Hematopoietic multipotent progenitor cell treated with erythropoietin and hydrocortisone succinate and interleukin-3 and kit ligand, for 17 days (in vitro differentiated cells): ENCODE results near the gene ZSWIM5.
"Not testable (repeated sequence)": the region's sequence is repeated elsewhere in the genome, so short reads cannot be mapped to it uniquely, and the experiment has no call there.

Source experiments
- DNase-seq: peaks from one replicate; pipeline ENCODE4 v3.0.0-alpha.2; 2015; ENCODE audit warnings: low spot score

Gene ZSWIM5

GRCh38 chr1:45200906-45201500 lies 5.4 kb downstream of the ZSWIM5 start:
- no peak for DNase-seq

GRCh38 chr1:45200435-45200834 lies 6.0 kb downstream of the ZSWIM5 start:
- DNase-seq, result no peak

GRCh38 chr1:45198185-45198584 lies 8.2 kb downstream of the ZSWIM5 start:
- no peak for DNase-seq

- DNase-seq, result no peak
Measured at GRCh38 chr1:45196863-45197262, 9.5 kb downstream of the ZSWIM5 start.

- DNase-seq, result no peak
Measured at GRCh38 chr1:45191418-45191783, 15.0 kb downstream of the ZSWIM5 start.

GRCh38 chr1:45187725-45188124 lies 18.7 kb downstream of the ZSWIM5 start:
- DNase-seq, result no peak

GRCh38 chr1:45179918-45180519 lies 26.4 kb downstream of the ZSWIM5 start:
- DNase-seq, result not testable (repeated sequence)

GRCh38 chr1:45177452-45177851 lies 29.0 kb downstream of the ZSWIM5 start:
- DNase-seq, result no peak

GRCh38 chr1:45172764-45173163 lies 33.6 kb downstream of the ZSWIM5 start:
- no peak for DNase-seq

- no peak for DNase-seq
Measured at GRCh38 chr1:45172005-45172404, 34.4 kb downstream of the ZSWIM5 start.

GRCh38 chr1:45171575-45171974 lies 34.8 kb downstream of the ZSWIM5 start:
- no peak for DNase-seq

GRCh38 chr1:45170151-45170742 lies 36.2 kb downstream of the ZSWIM5 start:
- no peak for DNase-seq

- not testable (repeated sequence) for DNase-seq
Measured at GRCh38 chr1:45167947-45168346, 38.5 kb downstream of the ZSWIM5 start.

- not testable (repeated sequence) for DNase-seq
Measured at GRCh38 chr1:45164307-45164706, 42.1 kb downstream of the ZSWIM5 start.

- not testable (repeated sequence) for DNase-seq
Measured at GRCh38 chr1:45163111-45163510, 43.3 kb downstream of the ZSWIM5 start.

- DNase-seq, result not testable (repeated sequence)
Measured at GRCh38 chr1:45162041-45163035, 44.1 kb downstream of the ZSWIM5 start.

- DNase-seq, result no peak
Measured at GRCh38 chr1:45155957-45156356, 50.4 kb downstream of the ZSWIM5 start.

- DNase-seq, result no peak
Measured at GRCh38 chr1:45155423-45155822, 51.0 kb downstream of the ZSWIM5 start.

- DNase-seq, result no peak
Measured at GRCh38 chr1:45152126-45152525, 54.3 kb downstream of the ZSWIM5 start.

GRCh38 chr1:45148209-45148825 lies 58.1 kb downstream of the ZSWIM5 start:
- no peak for DNase-seq

- DNase-seq, result no peak
Measured at GRCh38 chr1:45146833-45147232, 59.6 kb downstream of the ZSWIM5 start.
